ENCODE results near the gene CCT6B.
A peak's percentile ranks its signal among the peaks of the same experiment; 100 is the strongest.

CCT6B gene

DNA sequence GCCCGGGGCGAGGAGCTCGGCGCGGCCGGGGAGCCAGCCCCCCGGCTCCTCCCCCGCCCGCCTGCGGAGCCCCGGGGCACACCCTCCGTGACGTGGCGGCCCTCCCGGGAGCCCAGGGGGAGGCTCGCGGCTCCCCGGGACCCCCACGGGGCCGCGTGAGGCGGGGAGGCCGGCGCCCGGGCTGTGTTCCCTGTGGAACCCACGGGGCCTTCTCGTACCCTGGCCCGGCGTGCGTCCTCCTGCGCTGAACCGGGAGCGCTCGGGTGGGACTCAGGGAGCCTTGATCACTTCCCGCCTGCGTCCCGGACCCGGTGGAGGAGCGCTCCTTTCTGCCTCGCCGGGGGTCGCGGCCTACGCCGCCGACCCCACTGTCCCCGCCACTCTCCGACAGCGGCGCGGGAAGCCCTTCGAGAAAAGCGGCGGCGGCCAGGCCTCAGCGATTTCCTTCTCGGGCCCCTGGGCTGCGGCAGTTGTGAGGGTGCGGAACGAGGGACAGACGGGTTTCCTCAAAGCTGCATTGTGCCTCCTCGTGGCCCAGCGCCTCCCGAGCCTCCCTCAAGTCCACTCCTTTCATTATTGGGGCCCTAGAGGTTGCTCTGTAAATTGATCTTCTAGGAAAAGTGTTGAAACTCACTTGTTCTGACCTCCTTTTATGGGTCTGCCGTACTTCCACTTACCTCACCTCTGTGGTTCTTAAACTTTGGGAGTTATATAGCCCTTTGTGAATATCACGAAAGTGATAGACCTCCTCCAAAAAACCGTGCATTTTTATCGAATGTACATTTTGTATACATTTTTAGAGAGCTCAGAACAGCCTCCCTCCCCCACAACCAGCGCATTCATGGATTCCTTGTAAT is 19.6 kb upstream of the CCT6B start:
- H3K4me3 ChIP-seq (replicated peaks in 1 of 2; ENCODE audit: low read depth in 2 of 2, low read length in 2 of 2): peak overlapping the region; percentile 71 to 72
- TF ChIP-seq, protein P1, sequence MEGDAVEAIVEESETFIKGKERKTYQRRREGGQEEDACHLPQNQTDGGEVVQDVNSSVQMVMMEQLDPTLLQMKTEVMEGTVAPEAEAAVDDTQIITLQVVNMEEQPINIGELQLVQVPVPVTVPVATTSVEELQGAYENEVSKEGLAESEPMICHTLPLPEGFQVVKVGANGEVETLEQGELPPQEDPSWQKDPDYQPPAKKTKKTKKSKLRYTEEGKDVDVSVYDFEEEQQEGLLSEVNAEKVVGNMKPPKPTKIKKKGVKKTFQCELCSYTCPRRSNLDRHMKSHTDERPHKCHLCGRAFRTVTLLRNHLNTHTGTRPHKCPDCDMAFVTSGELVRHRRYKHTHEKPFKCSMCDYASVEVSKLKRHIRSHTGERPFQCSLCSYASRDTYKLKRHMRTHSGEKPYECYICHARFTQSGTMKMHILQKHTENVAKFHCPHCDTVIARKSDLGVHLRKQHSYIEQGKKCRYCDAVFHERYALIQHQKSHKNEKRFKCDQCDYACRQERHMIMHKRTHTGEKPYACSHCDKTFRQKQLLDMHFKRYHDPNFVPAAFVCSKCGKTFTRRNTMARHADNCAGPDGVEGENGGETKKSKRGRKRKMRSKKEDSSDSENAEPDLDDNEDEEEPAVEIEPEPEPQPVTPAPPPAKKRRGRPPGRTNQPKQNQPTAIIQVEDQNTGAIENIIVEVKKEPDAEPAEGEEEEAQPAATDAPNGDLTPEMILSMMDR (IDR thresholded peaks at IDR 0.05; ENCODE audit: low read depth, low read length): peak; percentile 28
- peak; percentile 86 to 91 for DNase-seq (ENCODE audit: low read depth in 2 of 2)

DNA sequence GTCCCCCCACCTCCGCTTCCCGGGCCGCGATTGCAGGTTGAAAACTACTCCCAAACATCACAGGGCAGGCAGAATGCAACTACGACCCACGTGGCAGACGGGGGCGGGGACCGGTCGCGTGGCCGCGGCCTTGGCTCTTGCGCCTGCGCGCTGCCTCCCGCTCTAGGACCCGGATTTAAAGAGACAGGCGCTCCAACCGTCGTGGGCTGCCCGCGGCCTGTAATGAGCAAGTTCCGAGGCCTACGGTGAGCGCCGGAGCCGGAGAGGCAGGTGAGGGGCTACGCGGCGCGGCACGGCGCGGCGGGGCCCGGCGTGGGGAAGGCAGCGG is 19.1 kb upstream of the CCT6B start, which contains the start of gene LIG3:
Gene LIG3 (plus strand): TSS at position 160 of the 328 bp plus-strand sequence. CDS start 2,494 bp downstream, outside the sequence.
- peak; percentile 94 to 95 for DNase-seq (ENCODE audit: low read depth in 2 of 2)
- TF ChIP-seq, protein P1 (IDR thresholded peaks at IDR 0.05; ENCODE audit: low read depth, low read length): no peak

DNA sequence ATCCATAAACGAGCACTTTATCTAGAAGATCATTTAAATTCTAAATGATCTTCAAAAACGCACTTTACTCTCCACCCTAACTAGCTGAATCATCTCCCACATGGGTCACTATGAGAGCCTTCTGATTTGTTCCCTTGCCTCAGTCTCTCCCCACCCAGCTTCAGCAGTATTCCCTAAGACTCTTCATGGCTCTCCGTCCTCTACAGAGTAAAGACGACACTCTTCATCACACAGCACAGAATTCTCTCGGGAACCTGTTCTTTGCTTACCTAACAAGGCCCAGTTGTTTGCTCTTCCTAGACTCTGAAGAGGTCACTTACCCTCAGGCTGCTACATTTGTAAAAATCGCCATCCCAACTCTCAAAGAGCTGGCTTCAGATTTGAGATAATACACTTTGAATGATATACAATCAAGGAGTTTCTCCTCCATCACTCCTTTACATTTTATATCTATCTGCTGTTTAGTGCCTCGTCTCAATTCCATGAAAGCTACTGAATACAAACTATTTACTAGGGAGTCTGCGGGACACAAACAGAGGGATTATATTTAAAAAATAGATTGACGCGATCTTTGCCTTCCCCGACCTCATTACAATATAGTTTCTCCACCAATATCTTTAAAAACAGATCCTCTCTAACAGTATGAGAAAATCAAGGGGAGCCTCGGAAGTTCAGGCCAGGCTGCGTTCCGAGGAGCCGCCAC is 18.5 kb upstream of the CCT6B start:
- TF ChIP-seq, protein P1 (IDR thresholded peaks at IDR 0.05; ENCODE audit: low read depth, low read length): no peak
- H3K4me3 ChIP-seq (replicated peaks in 1 of 2; ENCODE audit: low read depth in 2 of 2, low read length in 2 of 2): peak overlapping the region; percentile 46 to 71
- peak in 1 of 2 donors; percentile 28 for DNase-seq (ENCODE audit: low read depth in 2 of 2)

More for the DNA sequence above, 19.1 kb upstream of the CCT6B start, which contains the start of gene LIG3:
- H3K4me3 ChIP-seq (replicated peaks in 1 of 2; ENCODE audit: low read depth in 2 of 2, low read length in 2 of 2): peak within 1 kb of the TSS; percentile 71 to 72

DNA sequence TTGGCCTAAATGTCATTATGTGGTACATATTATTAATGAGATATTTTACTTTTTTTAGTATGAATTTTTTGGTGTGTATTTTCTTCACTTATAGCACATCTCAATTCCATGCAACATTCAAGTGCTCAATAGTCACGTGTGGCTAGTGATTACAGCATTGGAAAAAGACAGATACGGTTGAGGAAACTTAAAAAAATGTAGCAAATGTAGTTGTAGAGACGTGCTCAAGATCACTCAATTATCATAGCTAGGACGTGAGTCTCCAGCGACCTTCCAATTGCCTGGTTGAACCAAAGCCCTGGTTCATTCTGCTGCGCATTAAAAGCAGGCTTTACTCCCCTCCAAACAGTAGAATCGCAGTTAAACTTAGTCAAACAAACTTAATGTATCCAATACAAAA is 17.9 kb upstream of the CCT6B start:
- no peak for DNase-seq (ENCODE audit: low read depth in 2 of 2)
- TF ChIP-seq, protein P1 (IDR thresholded peaks at IDR 0.05; ENCODE audit: low read depth, low read length): no peak
- no peak overlapping the region for H3K4me3 ChIP-seq (replicated peaks in 1 of 2; ENCODE audit: low read depth in 2 of 2, low read length in 2 of 2)

DNA sequence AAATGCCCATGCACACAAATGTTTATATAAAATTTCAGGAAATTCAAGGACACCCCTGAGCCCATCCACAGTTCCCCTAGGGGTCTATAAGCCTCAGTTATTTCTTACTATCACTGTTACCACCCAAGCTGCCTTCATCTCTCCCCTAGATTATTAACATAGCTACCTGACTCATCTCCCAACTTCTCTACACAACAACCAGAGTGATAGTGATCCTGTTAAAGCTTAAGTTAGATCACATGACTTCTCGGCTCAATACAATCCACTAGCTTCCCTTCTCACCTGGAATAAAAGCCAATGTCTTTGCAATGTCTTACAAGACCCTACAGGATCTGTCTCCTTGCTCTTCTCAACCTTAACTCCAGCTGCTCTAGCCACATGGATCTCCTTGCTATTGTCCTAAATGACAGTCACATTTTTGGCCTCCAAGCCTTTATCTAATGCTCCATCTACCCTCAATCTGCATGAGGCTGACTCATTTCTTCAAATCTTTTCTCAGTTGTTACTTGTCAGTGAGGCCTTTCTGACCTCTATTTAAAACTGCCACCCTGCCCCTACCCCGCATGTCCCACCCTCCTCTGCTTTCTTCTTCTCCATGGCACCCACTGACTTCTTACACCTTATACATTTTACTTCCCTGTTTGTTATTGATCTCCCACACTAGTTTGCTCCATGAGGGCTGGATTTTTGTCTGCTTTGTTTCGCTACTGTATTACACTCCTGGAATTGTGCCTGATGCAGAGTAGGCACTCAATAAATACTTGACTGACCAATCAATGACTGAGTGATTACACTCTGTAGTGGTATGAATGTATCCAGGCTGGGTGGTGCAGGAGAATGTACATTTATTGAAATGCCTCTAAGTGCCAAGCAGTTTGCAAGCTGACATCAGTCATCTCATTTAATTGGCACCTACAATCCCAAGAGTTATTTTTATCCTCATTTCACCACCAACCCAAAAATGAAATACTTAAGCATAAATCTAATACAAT is 13.8 kb upstream of the CCT6B start:
- TF ChIP-seq, protein P1 (IDR thresholded peaks at IDR 0.05; ENCODE audit: low read depth, low read length): no peak
- DNase-seq (ENCODE audit: low read depth in 2 of 2): no peak

DNA sequence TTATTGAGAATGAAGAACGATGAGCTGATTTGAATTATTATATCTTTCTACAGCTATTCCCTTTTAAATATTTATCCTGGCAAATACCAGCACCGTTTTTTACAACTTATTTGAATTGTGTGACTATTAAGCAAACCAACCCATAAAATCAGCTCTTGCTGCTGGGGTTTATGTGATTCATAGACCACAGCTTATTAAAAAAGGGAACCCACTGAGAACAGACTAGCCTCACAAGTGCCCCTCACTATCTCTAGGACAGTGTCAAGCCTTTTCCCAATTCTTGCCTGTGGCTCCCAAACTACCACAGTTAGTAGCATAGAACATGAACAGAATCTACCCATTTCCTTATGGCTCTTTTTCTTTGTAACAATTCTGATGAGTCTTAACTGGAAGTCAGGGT is 12.9 kb upstream of the CCT6B start:
- no peak overlapping the region for H3K4me3 ChIP-seq (replicated peaks in 1 of 2; ENCODE audit: low read depth in 2 of 2, low read length in 2 of 2)
- DNase-seq (ENCODE audit: low read depth in 2 of 2): no peak
- TF ChIP-seq, protein P1 (IDR thresholded peaks at IDR 0.05; ENCODE audit: low read depth, low read length): no peak

More for the DNA sequence above, 13.8 kb upstream of the CCT6B start:
- H3K4me3 ChIP-seq (replicated peaks in 1 of 2; ENCODE audit: low read depth in 2 of 2, low read length in 2 of 2): no peak overlapping the region
